ENCODE measurements around the gene ROM1. TPM values are rescaled to one million over a fixed set of nuclear protein-coding genes. Genes with fewer than 3 reads are reported as not detected.

Gene ROM1
- total and polyA plus RNA-seq, 2 donors (not counting 3 experiments of a cell fraction or from before 2014, with no cell fraction given) = 5.3 to 8.8 TPM

GRCh38 chr11:62605902-62606301, 7.2 kb upstream of the ROM1 start:
- Histone ChIP-seq H3K4me3 (replicated peaks in 1 of 3; ENCODE audit: insufficient read depth in 1 of 3, low read depth in 1 of 3, low read length in 3 of 3) (no peak overlapping the region), H3K79me2 (ENCODE audit: control insufficient read depth, insufficient read depth, low read length) (peaks cover 10% of the 10 kb centered on the region), H3K9me3 (replicated peaks; ENCODE audit: control insufficient read depth, insufficient read depth, low read length) (no peaks in the 10 kb centered on the region), H3K4me2 (ENCODE audit: insufficient read depth, low read length) (no peak overlapping the region), H3K36me3 (ENCODE audit: control insufficient read depth in 2 of 2, extremely low read depth in 1 of 2, insufficient read depth in 2 of 2, low read length in 2 of 2) (peaks cover 0 to 13% of the 10 kb centered on the region in 2 experiments), H3K9me1 (replicated peaks; ENCODE audit: control insufficient read depth, extremely low read depth, insufficient read depth, low read length) (no peaks in the 10 kb centered on the region), H3K27ac (ENCODE audit: insufficient read depth, low read depth, low read length) (no peak overlapping the region), H3K4me1 (ENCODE audit: control insufficient read depth, extremely low read depth, insufficient read depth, low read length) (peaks cover 11% of the 10 kb centered on the region), H3K27me3 (ENCODE audit: control insufficient read depth in 2 of 2, insufficient read depth in 2 of 2, low read length in 2 of 2) (no peaks in the 10 kb centered on the region), H3K9ac (replicated peaks; ENCODE audit: extremely low read depth, insufficient read depth, low read length) (no peak overlapping the region), H4K20me1 (replicated peaks; ENCODE audit: control insufficient read depth, extremely low read depth, insufficient read depth, low read length) (no peaks in the 10 kb centered on the region), H2AFZ (ENCODE audit: low read depth, low read length) (no peak overlapping the region)
- FAIRE-seq = no peak
- TF ChIP-seq POLR2A (IDR thresholded peaks at IDR 0.05; ENCODE audit: low read depth, low read length) (no peak), FOS (IDR thresholded peaks at IDR 0.05; ENCODE audit: borderline replicate concordance, insufficient read depth, low read length) (no peak), POLR2AphosphoS5 (IDR thresholded peaks at IDR 0.05; ENCODE audit: insufficient read depth, low read depth, low read length) (no peak), GATA2 (IDR thresholded peaks at IDR 0.05; ENCODE audit: insufficient read depth, insufficient read length, low read depth, low read length) (no peak), CTCF (IDR thresholded peaks at IDR 0.05; ENCODE audit: extremely low read depth in 1 of 2, insufficient read depth in 1 of 2, low read depth in 1 of 2, low read length in 2 of 2) (no peak), MYC (IDR thresholded peaks at IDR 0.05; ENCODE audit: low read depth, low read length) (no peak), MAX (IDR thresholded peaks at IDR 0.05; ENCODE audit: insufficient read depth, insufficient read length) (no peak), EZH2 (IDR thresholded peaks at IDR 0.05; ENCODE audit: borderline replicate concordance, low read depth, low read length, severe bottlenecking) (no peak), JUN (IDR thresholded peaks at IDR 0.05; ENCODE audit: borderline replicate concordance, insufficient read depth, insufficient read length, low read depth) (no peak)
- ChIA-PET POLR2A (no interaction called here), CTCF (interaction anchor here (1.9 kb wide), 1 partner anchor 181 kb away, joined by 4 read pairs; no protein-coding TSS in a partner anchor)
- dilution Hi-C loops (cut with MboI; ENCODE audit: extremely low pct_ligation_motif_present, low sequenced_read_pairs) = no loop called here
- no TSS peak for BruUV-seq (replicated peaks)
- intact Hi-C loops (cut with micrococcal nuclease) = no loop called here
- DNase-seq (ENCODE audit: low read depth, low spot score) = no peak

Data from endothelial cell of umbilical vein (primary cell).